ENCODE results near the gene ACSF3. TPM values are rescaled to one million over a fixed set of nuclear protein-coding genes. Genes with fewer than 3 reads are reported as not detected.

ACSF3 gene
- total RNA-seq, 1 donor from 2014 or later: 19.7 TPM

DNA sequence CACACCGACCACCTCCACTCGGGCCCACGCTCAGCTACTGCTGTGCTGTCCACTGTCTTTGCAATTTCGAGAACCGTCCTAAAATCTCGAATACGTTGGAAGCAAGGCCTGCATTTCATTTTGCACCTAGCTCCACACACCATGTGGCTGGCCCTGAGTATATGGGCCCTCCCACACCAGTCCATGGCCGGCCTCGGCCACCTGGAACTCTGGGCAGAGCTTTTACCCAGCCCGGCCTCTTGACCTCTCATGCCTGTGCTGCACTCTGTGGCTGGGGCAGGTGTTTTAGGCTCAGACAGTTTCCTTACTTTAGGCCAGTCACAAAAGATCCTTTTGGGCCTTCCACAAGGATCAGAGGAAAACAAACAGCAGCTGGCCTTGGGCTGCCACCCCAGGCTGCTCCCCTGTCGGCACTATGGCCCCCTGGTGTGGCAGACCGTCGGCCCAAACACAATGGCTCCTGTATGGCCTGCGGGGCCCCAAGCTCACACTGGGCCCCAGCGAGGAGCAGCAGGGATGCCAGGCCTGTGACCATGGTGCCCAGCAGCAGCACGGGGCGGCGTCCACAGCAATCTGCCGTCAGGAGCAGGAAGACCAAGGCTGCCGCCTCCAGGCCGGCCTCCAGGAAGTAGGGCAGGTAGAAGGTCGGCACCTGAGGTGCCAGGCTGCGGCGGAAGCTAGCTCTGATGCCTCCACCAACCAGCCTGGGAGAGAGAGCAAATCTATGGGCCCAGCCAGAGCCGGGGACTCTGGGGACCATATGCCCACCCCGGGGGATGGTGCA, 104.2 kb downstream of the ACSF3 start:
- DNase-seq (ENCODE audit: low read depth): peak; percentile 75

DNA sequence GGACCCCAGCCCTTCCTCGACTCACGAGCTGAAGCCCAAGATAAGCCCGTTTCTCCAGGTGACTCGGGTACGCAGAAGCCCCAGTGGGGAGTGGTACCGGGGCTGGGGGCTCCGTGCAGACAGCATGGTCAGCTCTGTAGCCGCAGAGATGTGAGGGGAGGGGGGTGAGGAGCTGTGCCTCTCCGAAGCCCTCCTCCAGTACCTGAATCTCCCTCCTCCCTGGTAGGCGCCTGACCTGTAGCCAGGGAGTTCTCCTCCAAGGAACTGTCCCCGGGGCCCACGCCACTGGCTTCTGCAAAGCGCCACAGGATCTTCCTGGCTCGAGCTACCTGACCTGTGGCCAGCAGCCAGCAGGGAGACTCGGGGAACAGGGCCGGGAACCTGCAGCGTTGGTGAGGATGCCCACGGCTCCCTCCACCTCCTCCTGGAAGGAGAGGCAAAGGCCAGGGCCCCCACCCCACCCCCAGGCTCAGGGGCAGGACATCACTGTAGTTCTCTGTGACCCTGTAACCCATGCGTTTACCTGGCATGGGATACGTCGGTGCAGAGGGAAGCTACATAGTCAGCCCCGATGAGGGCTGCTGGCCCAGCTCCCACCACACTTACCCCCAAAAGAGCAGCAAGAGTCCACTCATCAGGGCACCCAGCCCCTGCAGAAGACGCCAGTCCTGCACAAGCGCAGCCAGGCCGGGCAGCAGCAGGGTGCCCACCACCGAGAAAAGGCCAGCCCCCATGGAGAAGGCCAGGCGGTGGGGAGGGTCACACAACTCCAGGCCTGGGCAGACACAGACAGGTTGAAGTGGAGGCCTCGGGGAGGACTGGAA, 105.0 kb downstream of the ACSF3 start:
- peak; percentile 46 for DNase-seq (ENCODE audit: low read depth)

GRCh38 chr16:89199241-89200123, 105.8 kb downstream of the ACSF3 start:
- peak; percentile 29 for DNase-seq (ENCODE audit: low read depth)

- DNase-seq (ENCODE audit: low read depth): peak; percentile 39
Observed at GRCh38 chr16:89200124-89200849, 106.6 kb downstream of the ACSF3 start, which contains the start of gene SLC22A31. TSS of gene SLC22A31 (minus strand) at chr16:89200537. CDS start at chr16:89200501, 36 bp downstream.

DNA sequence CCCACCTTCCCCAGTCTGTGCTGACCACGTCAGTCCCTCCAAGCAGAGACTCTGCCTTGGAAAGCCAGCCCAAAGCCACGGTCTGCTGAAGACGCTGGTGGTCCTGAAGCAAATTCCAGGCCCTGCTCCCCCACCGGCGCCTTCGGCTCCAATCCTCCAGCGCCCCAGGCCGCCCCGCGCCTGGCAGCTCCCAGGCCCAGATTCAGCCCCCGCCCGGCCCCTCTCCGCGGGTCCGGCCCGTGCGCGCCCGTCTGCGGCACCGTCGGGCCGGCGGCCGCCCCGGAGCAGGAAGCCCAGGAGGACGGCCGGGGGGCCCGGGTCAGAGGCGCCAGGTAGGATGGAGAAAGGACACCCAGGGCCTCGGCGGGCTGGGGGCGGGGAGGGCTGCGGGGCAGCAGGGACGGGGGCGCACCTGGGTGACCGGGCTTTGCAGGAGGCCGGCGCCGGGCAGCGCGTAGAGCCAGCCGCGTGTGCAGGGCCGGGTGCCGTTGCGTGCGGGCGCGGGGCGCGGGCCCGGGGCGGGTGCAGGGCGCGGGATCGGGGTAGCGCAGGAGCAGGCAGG, 107.3 kb downstream of the ACSF3 start:
- no peak for DNase-seq (ENCODE audit: low read depth)

GRCh38 chr16:89201439-89202377, 108.1 kb downstream of the ACSF3 start:
- DNase-seq (ENCODE audit: low read depth): peak; percentile 63

DNA sequence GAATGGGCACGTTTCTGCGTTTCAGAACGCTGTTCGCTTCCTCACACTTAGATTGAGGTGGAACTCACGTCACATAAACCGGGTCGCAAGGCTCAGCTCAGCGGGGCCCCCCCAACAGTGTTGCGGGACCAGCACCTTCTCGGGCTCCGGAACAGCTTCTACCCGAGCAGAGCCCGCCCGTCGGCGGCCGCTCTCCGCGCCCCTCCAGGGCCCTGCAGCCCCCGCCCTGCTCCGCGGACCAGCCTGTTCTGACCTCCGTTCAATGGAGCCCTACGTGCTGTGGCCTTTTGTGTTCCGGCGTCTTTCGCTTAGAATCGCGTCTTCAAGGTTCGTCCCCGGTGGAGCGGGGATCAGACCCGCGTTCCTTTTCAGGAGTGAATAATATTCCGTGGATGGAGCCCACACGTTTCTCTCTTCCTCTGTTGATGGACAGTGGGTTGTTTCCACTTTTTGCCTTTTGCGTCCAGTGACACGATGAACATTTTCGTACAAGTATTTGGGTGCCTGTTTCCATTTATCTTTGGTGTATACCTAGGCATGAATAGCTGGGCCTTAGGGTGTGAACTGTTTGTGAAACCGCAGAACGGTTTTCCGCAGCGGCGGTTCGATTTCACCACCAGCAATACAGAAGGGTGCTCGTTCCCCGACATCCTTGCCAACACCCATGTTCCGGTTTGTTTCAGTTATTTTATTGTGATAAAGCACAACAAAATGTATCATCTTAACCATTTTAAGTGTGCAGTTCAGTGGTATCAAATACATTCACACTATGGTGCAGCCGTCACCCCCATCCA, 109.0 kb downstream of the ACSF3 start:
- no peak for DNase-seq (ENCODE audit: low read depth)

Other genes with a start within 250 kb of the ACSF3 start
- gene GALNS, start 236.9 kb upstream of the ACSF3 start, total RNA-seq: 26.8 and 34.8 TPM in 2 replicates
- gene TRAPPC2L, start 236.7 kb upstream of the ACSF3 start, total RNA-seq: 60.1 and 69.5 TPM in 2 replicates
- gene PABPN1L, start 227.2 kb upstream of the ACSF3 start, total RNA-seq: 0.11 TPM in 1 of 2 replicates, not detected in the other
- gene CBFA2T3, start 116.6 kb upstream of the ACSF3 start, total RNA-seq: 0.72 and 1.7 TPM in 2 replicates
- gene CDH15, start 77.9 kb downstream of the ACSF3 start, total RNA-seq: 251 and 418 TPM in 2 replicates
- gene SLC22A31, start 106.7 kb downstream of the ACSF3 start, total RNA-seq: 0.10 TPM in 1 of 2 replicates, not detected in the other
- 14.6 and 20.0 TPM in 2 replicates for gene ZNF778, start 123.9 kb downstream of the ACSF3 start, total RNA-seq

All from myocyte (in vitro differentiated cells).